ENCODE measurements around the gene HSF2BP.
"Not testable (repeated sequence)": the region's sequence is repeated elsewhere in the genome, so short reads cannot be mapped to it uniquely, and the experiment has no call there.

The HSF2BP gene

GRCh38 chr21:43616861-43617260 lies 42.4 kb downstream of the HSF2BP start:
- not testable (repeated sequence) for DNase-seq

- DNase-seq: no peak
Observed at GRCh38 chr21:43614839-43615238, 44.4 kb downstream of the HSF2BP start.

DNA sequence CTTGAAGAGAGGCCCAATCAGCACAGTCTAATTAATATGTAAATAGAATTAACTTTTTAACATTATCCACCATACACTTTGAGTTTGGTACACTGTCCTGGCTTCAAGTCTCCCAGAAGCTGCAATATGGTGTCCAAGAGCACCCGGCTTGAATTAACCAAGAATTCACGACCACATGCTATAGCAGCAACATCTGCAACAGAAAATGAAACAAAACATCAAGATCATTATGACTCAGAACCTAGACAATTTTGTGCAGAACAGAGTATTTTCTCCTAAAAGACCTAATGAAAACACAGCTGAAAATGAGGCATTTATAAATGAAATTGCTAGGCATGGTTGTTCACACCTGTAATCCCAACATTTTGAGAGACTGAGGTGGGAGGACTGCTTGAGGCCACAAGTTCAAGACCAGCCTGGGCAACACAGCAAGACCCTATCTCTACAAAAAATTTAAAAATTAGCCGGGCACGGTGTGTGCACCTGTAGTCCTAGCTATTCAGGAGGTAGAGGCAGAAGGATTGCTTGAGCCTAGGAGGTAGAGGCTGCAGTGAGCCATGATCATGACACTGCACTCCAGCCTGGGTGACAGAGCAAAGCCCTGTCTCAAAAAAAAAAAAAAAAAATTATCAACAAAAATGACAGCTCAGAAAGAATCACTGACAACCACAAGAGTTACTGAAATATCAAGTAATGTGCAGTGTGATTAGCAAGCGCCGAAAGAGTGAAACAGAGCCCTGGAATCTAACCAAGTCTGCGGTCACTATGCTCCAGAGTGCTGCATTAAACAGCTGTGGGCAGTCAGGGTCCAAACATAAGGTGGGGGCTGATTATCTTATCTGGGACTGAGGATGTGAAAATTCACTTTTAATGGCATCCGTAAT lies 45.3 kb downstream of the HSF2BP start:
- no peak for DNase-seq

- DNase-seq: peak; percentile 81
Observed at GRCh38 chr21:43611598-43612369, 47.5 kb downstream of the HSF2BP start.

DNA sequence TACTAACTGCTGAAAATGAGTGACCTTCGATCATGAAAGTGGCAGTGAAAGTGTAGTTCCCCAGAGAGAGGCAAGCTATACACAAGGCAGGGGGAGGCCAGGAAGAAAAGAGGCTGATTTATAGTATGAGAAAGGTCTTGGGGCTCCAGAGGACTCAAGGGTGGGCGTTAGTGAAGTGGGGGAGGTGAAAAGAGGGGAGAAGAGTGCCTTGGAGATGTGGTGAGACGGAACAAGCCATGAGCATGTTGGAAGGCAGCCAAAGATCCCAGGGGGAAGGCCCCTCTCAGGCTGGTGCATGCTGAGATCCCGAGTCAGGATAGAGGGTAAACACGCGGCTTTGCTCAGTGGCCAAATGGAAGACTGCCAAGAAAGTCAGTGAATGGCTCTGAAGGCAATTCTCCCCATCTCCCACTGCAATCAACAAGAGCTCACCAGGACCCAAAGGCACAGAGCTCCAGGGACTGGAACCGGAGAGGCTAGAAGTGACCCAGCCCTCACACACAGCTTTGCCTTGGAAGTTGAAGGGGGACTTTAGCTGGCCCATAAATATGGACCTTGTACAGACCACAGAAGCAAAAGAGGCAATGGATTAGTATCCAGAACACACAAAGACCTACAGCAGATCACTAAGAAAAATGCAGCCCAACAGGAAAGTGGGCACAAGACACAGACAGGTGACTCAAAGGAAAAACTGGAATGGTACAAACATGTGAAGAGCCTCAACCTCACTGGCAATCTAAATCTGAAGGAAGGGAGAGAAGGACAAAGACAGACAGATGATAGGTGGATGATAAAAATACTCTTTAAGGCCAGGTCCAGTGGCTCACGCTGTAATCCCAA lies 49.6 kb downstream of the HSF2BP start:
- peak; percentile 99 for DNase-seq

DNA sequence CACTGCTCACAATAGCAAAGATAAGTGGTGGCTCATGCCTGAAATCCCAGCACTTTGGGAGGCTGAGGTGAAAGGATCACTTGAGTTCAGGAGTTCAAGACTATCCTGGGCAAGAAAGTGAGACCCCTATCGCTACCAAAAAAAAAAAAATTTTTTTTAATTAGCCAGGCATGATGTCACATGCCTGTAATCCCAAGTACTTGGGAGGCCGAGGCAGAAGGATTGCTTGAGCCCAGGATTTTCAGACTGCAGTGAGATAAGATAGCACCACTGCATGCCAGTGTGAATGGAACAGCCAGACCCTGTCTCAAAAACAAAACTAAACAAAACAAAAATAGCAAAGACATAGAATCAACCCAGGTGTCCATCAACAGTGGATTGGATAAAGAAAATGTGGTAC lies 50.6 kb downstream of the HSF2BP start:
- DNase-seq: no peak

GRCh38 chr21:43608225-43608624 lies 51.1 kb downstream of the HSF2BP start:
- DNase-seq: no peak

DNA sequence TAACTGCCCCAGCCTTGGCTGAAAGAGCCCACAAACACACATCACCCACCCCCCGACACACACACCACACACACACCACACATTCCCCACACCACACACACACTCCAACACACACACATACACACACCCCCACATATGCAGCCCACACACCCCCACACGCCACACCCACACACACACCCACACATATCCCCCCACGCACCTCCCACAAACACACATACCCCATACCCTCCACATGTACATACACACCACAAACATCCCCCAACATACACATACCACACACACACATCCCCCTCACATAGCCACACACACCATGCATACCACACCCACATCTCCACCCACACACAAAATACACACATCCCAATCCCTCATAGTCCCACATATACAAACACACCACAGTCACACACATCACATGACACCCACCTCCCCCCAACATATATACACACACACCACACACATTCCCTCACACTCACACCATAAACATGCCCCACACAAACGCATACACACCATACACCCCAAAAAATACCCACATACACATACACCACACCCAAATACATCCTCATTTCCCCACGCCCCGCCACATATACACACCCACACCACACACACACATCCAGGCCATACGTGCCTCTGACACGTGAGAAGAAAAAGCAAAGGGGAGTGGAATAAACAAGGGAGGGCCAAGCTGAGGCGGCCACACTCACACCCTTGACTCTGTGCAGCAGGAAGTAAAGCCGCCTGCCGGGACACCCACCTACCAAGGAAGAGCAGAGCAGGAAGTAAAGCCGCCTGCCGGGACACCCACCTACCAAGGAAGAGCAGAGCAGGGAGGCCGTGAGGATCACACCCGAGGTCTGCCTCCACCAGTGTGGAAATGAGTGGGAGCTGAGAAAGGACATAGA lies 53.7 kb downstream of the HSF2BP start:
- DNase-seq: no peak

GRCh38 chr21:43604505-43605204 lies 54.6 kb downstream of the HSF2BP start:
- DNase-seq: no peak

DNA sequence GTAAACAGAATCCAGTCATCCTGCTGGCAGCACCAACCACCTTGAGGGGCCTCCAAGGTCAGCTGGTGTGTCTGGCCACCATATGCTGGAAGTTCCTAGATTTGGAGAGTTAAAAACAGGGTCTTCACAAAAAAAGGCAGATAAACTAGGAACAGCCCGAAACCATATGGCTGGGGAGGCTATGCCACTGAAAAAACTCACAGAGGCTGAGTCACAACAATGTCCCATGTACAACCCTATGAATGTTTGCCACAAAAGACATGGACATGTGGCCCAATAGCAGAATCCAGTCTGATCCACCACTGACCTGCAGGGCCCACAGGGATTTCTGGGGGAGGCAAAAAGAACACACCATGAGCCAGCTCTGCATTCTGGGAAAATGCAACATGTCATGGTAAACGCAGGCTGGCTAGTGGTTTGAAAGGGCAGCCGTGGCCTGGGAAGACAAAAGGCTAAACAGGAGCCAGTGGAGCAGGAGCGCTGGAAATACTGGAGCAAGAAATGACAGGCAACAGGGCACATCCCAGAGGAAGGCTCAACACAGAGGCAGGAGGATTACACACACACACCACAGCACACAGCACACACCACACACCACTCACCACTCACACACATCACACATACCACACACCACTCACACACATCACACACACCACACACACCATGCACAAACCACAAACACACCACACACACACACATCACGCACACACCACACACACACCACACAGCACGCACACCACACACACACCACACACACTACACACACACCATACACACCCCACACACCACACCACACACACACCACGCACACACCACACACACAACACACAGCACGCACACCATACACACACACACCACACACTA lies 55.4 kb downstream of the HSF2BP start:
- peak; percentile 40 for DNase-seq

- no peak for DNase-seq
Observed at GRCh38 chr21:43603233-43603626, 56.1 kb downstream of the HSF2BP start.

DNA sequence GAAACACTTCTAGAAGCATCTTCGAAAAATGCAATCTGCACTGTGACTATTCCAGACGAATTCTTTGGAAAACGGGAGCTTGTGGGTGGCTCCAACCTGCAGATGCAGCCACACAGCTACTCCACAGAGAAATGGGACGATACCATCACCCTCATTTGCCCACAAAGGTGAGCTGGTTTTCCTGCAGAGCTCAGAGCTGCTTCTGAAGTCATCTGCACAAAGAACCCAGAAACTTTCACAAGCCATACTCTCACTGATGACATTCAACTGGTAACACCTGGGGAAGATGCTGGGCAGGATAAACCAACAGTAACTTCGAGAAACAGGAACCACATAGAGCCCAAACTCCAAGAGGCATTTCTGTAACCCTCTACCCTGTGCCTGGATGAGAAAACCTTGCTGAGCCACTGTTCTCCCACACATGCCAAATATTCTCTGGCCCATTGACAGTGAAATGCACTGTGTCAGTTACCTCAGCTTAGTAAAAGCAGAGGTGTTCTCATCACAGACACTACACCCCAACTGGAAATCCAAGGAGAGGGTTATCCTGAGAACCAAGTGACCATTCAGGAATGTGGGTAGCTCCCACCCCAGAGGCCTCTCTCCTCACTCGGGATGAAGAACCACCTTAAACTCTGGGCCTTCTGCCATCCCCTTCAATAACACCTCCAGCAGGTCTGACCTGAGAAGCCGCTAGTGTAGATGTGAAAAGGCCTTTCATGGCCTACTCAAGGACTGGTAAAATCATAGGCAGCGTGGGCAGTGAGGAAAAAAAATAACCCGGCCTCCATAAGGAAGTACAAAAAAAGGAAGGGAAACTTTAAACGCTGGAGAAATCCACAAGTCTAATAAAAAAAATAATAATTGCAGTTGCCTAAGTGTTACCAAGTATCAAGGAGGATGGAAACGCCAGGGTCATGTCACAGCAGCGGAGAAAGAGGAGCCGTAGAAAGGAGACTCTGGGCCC lies 56.7 kb downstream of the HSF2BP start:
- DNase-seq: no peak

DNA sequence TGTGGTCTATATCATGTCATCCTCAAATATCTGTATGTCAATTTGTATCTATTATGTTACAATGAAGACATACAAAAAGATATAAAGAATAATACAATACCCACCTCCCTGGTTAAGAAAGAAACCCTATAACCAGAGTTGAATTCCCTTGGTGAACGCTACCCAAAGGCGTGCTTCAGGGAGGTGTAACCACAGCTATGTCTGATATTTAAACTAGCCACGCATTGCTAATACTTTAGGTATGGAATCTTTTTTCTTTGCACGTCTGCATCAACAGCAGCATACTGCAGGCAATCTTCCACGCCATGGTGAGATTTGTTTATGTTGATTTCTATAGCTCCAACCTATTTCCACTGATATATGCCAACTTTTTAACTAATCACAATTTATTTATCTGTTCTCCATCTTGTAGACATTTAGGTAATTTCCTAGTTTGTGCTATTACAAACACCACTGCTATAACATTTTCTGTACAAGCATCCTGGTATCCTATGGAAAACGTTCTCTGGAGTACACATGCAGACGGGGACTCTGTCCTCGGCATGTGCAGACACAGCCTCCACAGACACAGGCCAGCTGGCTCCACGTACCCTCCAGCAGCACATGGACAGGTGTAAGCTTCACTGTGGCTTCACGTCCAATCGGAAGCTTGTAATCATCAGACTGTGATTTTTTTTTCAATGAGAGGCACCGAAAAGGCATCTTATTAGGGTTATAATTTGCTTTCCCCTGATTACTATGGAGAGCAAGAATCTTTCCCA lies 58.5 kb downstream of the HSF2BP start:
- DNase-seq: peak; percentile 42

DNA sequence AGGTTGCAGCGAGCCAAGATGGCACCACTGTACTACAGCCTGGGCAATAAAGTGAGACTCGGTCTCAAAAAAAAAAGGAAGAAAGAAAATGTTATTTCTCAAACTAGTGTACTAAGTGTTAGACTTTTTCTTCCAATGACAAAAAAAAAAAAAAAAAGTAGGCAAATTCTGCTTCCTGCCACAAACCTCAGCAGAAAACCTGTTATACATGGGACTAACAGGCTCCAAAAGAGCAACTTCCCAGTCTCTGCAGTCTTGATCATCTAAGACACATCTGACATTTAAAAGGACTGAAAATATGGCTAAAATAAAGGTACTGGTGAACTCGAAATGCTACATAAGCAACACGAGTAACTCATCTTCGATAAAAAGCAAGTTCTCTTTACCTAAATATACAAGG lies 59.6 kb downstream of the HSF2BP start:
- no peak for DNase-seq

GRCh38 chr21:43598416-43599120 lies 60.7 kb downstream of the HSF2BP start:
- DNase-seq: no peak

- no peak for DNase-seq
Observed at GRCh38 chr21:43597540-43598250, 61.6 kb downstream of the HSF2BP start.

GRCh38 chr21:43597052-43597451 lies 62.2 kb downstream of the HSF2BP start:
- DNase-seq: no peak
